HCT116 (cell line): ENCODE data around the gene TMEM217. TPM values are rescaled to one million over a fixed set of nuclear protein-coding genes. Genes with fewer than 3 reads are reported as not detected.

Experiments used
- ATAC-seq: fragments of 200-7000 bp; cut with Tn5 transposase; 2 replicates; pipeline ENCODE4 v1.9.1; 2020; ENCODE audit warnings: mild to moderate bottlenecking, moderate library complexity
- BruUV-seq: library from RNA; stranded (reverse); fragments of 400-500 nt; replicated peaks from 2 replicates; lab custom pipeline; 2021; lab: Mats Ljungman, UMichigan
- CTCF ChIA-PET: fragments of 300-600 bp; sonication (Branson Sonifier 250); formaldehyde crosslinking; loops from one replicate; lab custom pipeline; 2021; ENCODE audit warnings: antibody characterized with exemption; lab: Charles Lee
- POLR2A ChIA-PET: fragments of 300-600, 350-600 bp; sonication (Branson Sonifier 250); formaldehyde crosslinking; loops from one replicate; lab custom pipeline; 2021; ENCODE audit warnings: antibody characterized with exemption; lab: Charles Lee
- RAD21 ChIA-PET, 2 experiments: fragments of 300-600 bp; sonication (Branson Sonifier 250); formaldehyde crosslinking; loops; one replicate each; lab custom pipeline; 2023; ENCODE audit warnings: low total read pairs in 2 of 2; ENCODE audit not compliant: uncharacterized antibody in 2 of 2, unreplicated experiment in 2 of 2, low non-redundant PET in 1 of 2; lab: Charles Lee
- DNase-seq: peaks from one replicate; pipeline ENCODE4 v3.0.0-alpha.2; 2010; ENCODE audit warnings: low read depth, low spot score
- H2AFZ ChIP-seq: fragments of 200-600 bp; shearing (Covaris generic), sonication (generic); 2 replicates; pipeline ENCODE4 v1.6.1; 2017; ENCODE audit warnings: low read depth, mixed run types, mixed read lengths, antibody characterized with exemption, low read length; ENCODE audit not compliant: poor library complexity, severe bottlenecking
- H3K27ac ChIP-seq: 2 replicates; pipeline ENCODE4 v1.5.1; 2012; ENCODE audit warnings: low read depth, low read length
- H3K27me3 ChIP-seq: fragments of 200-600 bp; sonication (generic); 2 replicates; pipeline ENCODE4 v1.6.1; 2016; ENCODE audit warnings: mixed run types, low read length, mixed read lengths; ENCODE audit not compliant: insufficient read depth
- H3K36me3 ChIP-seq, 2 experiments: fragments of 200-500 bp in 1 of 2; fragments of 200-600 bp in 1 of 2; sonication (Bioruptor generic) in 1 of 2; sonication (generic) in 1 of 2; 2 replicates each; pipeline versions ENCODE4 v1.5.1 to v1.6.1; 2014 to 2016; ENCODE audit warnings: low read length in 2 of 2, inconsistent platforms in 1 of 2, mixed read lengths in 1 of 2, mixed run types in 1 of 2; ENCODE audit not compliant: insufficient read depth in 2 of 2, control insufficient read depth in 1 of 2
- H3K4me1 ChIP-seq, 2 experiments: fragments of 200-600 bp in 1 of 2; sonication (generic) in 1 of 2; 2 replicates each; pipeline versions ENCODE4 v1.5.1 to v1.6.1; 2012 to 2017; ENCODE audit warnings: low read length in 2 of 2, inconsistent platforms in 1 of 2, mild to moderate bottlenecking in 1 of 2, mixed read lengths in 1 of 2, mixed run types in 1 of 2, moderate library complexity in 1 of 2; ENCODE audit not compliant: insufficient read depth in 2 of 2, control insufficient read depth in 1 of 2
- H3K4me2 ChIP-seq: fragments of 200-600 bp; sonication (generic); 2 replicates; pipeline ENCODE4 v1.6.1; 2017; ENCODE audit warnings: mixed run types, low read length, mixed read lengths
- H3K4me3 ChIP-seq, 2 experiments: fragments of 200-600 bp in 1 of 2; sonication (generic) in 1 of 2; replicated peaks in 1 of 2; 2 replicates each; pipeline ENCODE4 v1.5.1; 2011 to 2016; ENCODE audit warnings: low read length in 2 of 2, control low read depth in 1 of 2, low read depth in 1 of 2, mild to moderate bottlenecking in 1 of 2, mixed read lengths in 1 of 2, mixed run types in 1 of 2
- H3K79me2 ChIP-seq: fragments of 200-600 bp; sonication (generic); 2 replicates; pipeline ENCODE4 v1.6.1; 2017; ENCODE audit warnings: mild to moderate bottlenecking, mixed run types, low read length, moderate library complexity, mixed read lengths; ENCODE audit not compliant: insufficient read depth
- H3K9ac ChIP-seq: fragments of 200-600 bp; sonication (generic); 2 replicates; pipeline ENCODE4 v1.6.1; 2016; ENCODE audit warnings: low read length, mixed read lengths
- H3K9me2 ChIP-seq: fragments of 200-600 bp; sonication (generic), shearing (Covaris generic); 2 replicates; pipeline ENCODE4 v1.6.1; 2017; ENCODE audit warnings: mixed run types, mild to moderate bottlenecking, moderate library complexity; ENCODE audit not compliant: insufficient read depth
- H3K9me3 ChIP-seq, 2 experiments: fragments of 200-500 bp in 1 of 2; fragments of 200-600 bp in 1 of 2; sonication (Bioruptor generic) in 1 of 2; sonication (generic) in 1 of 2; 2 replicates each; pipeline ENCODE4 v1.6.1; 2014 to 2017; ENCODE audit warnings: low read length in 2 of 2, mixed read lengths in 2 of 2, inconsistent platforms in 1 of 2, low read depth in 1 of 2, mild to moderate bottlenecking in 1 of 2, mixed run types in 1 of 2, moderate library complexity in 1 of 2; ENCODE audit not compliant: control insufficient read depth in 1 of 2, insufficient read depth in 1 of 2
- H4K20me1 ChIP-seq: fragments of 200-600 bp; sonication (generic), shearing (Covaris generic); 2 replicates; pipeline ENCODE4 v1.6.1; 2017; ENCODE audit warnings: mixed run types, mild to moderate bottlenecking, moderate library complexity; ENCODE audit not compliant: insufficient read depth
- EZH2 ChIP-seq: fragments of 200-600 bp; sonication (generic); IDR thresholded peaks from 2 replicates; pipeline ENCODE4 v1.6.1; 2017; ENCODE audit warnings: antibody characterized with exemption, mixed run types
- JUND ChIP-seq: IDR thresholded peaks from 2 replicates; pipeline ENCODE4 v1.6.1; 2012
- POLR2A ChIP-seq: IDR thresholded peaks from 2 replicates; pipeline ENCODE4 v1.7.0; 2011; ENCODE audit warnings: borderline replicate concordance; ENCODE audit not compliant: insufficient read depth, insufficient read length; ENCODE audit errors: extremely low read depth
- RAD21 ChIP-seq: IDR thresholded peaks from 2 replicates; pipeline ENCODE4 v1.6.1; 2012; ENCODE audit warnings: low read depth, mild to moderate bottlenecking
- SIN3A ChIP-seq: IDR thresholded peaks from 2 replicates; pipeline ENCODE4 v1.6.1; 2012; ENCODE audit warnings: low read depth
- SP1 ChIP-seq: IDR thresholded peaks from 2 replicates; pipeline ENCODE4 v1.6.1; 2012; ENCODE audit warnings: low read depth
- SRF ChIP-seq: IDR thresholded peaks from 2 replicates; pipeline ENCODE4 v1.6.1; 2012; ENCODE audit warnings: low read depth
- TCF7L2 ChIP-seq: IDR thresholded peaks from 2 replicates; pipeline ENCODE4 v1.7.0; 2011; ENCODE audit warnings: borderline replicate concordance, inconsistent platforms; ENCODE audit not compliant: insufficient read depth, insufficient read length; ENCODE audit errors: extremely low read depth
- intact Hi-C: fragments of 100-400 bp; cut with micrococcal nuclease; formaldehyde crosslinking; loops from 2 replicates; pipeline ENCODE4 v1.10.0; 2022
- total RNA-seq: library from RNA; stranded (reverse); gene quantifications from one replicate; pipeline ENCODE4 v1.2.1, GENCODE V29; 2021; ENCODE audit not compliant: unreplicated experiment
- TF ChIP-seq, protein P1 (sequence below): IDR thresholded peaks from 2 replicates; pipeline ENCODE4 v1.6.1; 2011; ENCODE audit warnings: mild to moderate bottlenecking, low read length, moderate library complexity; ENCODE audit not compliant: insufficient replicate concordance; ENCODE audit errors: extremely low read depth
- TF ChIP-seq, protein P2 (sequence below): IDR thresholded peaks from 2 replicates; pipeline ENCODE4 v1.6.1; 2012
- TF ChIP-seq, protein P3 (sequence below), 3 experiments: fragments of 200-600 bp in 1 of 3; sonication (generic) in 1 of 3; IDR thresholded peaks in 2 of 3; conservative IDR thresholded peaks in 1 of 3; 2 replicates each; pipeline ENCODE4 v1.5.1; 2012 to 2017; ENCODE audit warnings: low read depth in 2 of 3, low read length in 2 of 3, antibody characterized with exemption in 1 of 3, borderline replicate concordance in 1 of 3, control low read depth in 1 of 3, mild to moderate bottlenecking in 1 of 3, mixed read lengths in 1 of 3, mixed run types in 1 of 3, moderate library complexity in 1 of 3; ENCODE audit not compliant: insufficient read depth in 1 of 3
- TF ChIP-seq, protein P4 (sequence below): IDR thresholded peaks from 2 replicates; pipeline ENCODE4 v1.6.1; 2012

TMEM217 gene
- total RNA-seq, 1 experiment from 2014 or later = 0.98 TPM

DNA sequence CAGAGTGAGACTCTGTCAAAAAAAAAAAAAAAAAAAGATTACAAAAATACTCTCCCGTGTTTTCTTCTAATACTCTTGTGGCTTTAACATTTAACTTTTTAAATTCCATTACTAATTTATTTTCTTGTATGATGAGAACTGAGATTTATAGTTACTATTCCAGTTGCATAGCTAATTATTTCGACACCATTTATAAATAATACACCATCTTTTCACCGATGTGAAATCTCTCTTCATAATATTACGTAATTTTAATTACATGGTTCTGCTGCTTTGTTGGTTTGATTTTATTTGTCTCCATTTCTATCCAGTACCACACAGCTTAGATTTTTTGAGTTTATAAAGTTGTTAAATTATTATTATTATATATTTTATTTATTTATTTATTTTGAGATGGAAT, 42.0 kb upstream of the TMEM217 start:
- Histone ChIP-seq H4K20me1 (no peaks in the 10 kb centered on the region), H2AFZ (no peak overlapping the region), H3K79me2 (no peaks in the 10 kb centered on the region), H3K9me3 (no peaks in the 10 kb centered on the region), H3K27me3 (no peaks in the 10 kb centered on the region), H3K27ac (no peak overlapping the region), H3K4me3 (no peak overlapping the region), H3K4me2 (no peak overlapping the region)
- ATAC-seq = no peak
- RAD21 ChIA-PET = no interaction called here
- TF ChIP-seq SIN3A (no peak), POLR2A (no peak), SP1 (no peak), EZH2 (no peak), TCF7L2 (no peak), SRF (no peak), RAD21 (no peak), JUND (no peak)
- TF ChIP-seq, protein P1, sequence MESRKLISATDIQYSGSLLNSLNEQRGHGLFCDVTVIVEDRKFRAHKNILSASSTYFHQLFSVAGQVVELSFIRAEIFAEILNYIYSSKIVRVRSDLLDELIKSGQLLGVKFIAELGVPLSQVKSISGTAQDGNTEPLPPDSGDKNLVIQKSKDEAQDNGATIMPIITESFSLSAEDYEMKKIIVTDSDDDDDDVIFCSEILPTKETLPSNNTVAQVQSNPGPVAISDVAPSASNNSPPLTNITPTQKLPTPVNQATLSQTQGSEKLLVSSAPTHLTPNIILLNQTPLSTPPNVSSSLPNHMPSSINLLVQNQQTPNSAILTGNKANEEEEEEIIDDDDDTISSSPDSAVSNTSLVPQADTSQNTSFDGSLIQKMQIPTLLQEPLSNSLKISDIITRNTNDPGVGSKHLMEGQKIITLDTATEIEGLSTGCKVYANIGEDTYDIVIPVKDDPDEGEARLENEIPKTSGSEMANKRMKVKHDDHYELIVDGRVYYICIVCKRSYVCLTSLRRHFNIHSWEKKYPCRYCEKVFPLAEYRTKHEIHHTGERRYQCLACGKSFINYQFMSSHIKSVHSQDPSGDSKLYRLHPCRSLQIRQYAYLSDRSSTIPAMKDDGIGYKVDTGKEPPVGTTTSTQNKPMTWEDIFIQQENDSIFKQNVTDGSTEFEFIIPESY = no peak
- TF ChIP-seq, protein P2, sequence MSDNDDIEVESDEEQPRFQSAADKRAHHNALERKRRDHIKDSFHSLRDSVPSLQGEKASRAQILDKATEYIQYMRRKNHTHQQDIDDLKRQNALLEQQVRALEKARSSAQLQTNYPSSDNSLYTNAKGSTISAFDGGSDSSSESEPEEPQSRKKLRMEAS = no peak
- TF ChIP-seq, protein P3, sequence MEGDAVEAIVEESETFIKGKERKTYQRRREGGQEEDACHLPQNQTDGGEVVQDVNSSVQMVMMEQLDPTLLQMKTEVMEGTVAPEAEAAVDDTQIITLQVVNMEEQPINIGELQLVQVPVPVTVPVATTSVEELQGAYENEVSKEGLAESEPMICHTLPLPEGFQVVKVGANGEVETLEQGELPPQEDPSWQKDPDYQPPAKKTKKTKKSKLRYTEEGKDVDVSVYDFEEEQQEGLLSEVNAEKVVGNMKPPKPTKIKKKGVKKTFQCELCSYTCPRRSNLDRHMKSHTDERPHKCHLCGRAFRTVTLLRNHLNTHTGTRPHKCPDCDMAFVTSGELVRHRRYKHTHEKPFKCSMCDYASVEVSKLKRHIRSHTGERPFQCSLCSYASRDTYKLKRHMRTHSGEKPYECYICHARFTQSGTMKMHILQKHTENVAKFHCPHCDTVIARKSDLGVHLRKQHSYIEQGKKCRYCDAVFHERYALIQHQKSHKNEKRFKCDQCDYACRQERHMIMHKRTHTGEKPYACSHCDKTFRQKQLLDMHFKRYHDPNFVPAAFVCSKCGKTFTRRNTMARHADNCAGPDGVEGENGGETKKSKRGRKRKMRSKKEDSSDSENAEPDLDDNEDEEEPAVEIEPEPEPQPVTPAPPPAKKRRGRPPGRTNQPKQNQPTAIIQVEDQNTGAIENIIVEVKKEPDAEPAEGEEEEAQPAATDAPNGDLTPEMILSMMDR (IDR thresholded peaks at IDR 0.05 in 2 of 3, conservative IDR thresholded peaks at IDR 0.05 in 1 of 3; ENCODE audit: borderline replicate concordance in 1 of 3, insufficient read depth in 1 of 3, low read depth in 2 of 3, low read length in 2 of 3) = no peak
- TF ChIP-seq, protein P4, sequence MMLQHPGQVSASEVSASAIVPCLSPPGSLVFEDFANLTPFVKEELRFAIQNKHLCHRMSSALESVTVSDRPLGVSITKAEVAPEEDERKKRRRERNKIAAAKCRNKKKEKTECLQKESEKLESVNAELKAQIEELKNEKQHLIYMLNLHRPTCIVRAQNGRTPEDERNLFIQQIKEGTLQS = no peak
- TF ChIP-seq, all 23 proteins: peak for 0
- DNase-seq = no peak
- intact Hi-C loops = no loop called here
- H3K9ac ChIP-seq = no peak overlapping the region
- H3K9me2 ChIP-seq = no peaks in the 10 kb centered on the region
- no peaks in the 10 kb centered on the region for H3K4me1 ChIP-seq
- H3K36me3 ChIP-seq = peaks cover 5 to 8% of the 10 kb centered on the region in 2 experiments; a peak in 2 of 4 replicates
- ChIA-PET CTCF (no interaction called here), POLR2A (no interaction called here)
- BruUV-seq = no TSS peak
